HG03460 (cell line): ENCODE data around the gene KLF16.

Experiments used
- ATAC-seq: cut with Tn5 transposase; IDR thresholded peaks from one replicate; pipeline ENCODE4 v1.9.1; 2021; ENCODE audit not compliant: unreplicated experiment

Gene KLF16

GRCh38 chr19:1845125-1845515 lies 18.3 kb downstream of the KLF16 start:
- ATAC-seq, result no peak

DNA sequence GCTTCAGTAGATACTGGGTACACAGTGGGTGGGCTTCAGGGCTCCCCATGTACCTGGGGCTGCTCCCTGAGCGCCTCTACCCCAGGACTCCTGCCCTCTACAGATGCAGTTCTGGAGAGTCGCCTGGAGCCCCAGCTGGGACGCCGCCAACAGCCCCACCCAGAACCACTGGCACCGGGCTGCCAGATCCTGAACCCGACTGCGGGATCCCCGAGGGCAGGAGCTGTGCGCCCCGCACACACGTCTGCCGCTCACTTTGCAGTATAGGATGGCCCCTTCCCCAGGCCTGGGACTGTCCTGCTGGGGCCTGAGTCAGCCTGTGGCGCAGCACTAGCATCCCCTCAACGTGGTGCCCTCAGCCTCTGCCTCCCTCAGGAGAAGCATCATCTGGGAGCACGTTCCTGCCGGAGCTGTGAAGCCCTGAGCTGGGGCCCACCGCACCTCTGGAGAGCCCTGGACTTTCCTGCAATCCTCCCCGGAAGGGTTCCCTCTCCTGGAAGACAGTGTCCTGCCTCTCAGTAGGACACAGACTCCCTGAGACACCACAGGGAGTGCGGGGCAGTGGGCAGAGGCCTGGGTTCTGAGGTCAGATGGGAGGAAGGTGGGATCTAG lies 18.8 kb downstream of the KLF16 start:
- ATAC-seq, result no peak

- ATAC-seq, result no peak
Measured at GRCh38 chr19:1843646-1844394, 19.6 kb downstream of the KLF16 start.

- ATAC-seq, result no peak
Measured at GRCh38 chr19:1843116-1843515, 20.3 kb downstream of the KLF16 start.

- ATAC-seq, result no peak
Measured at GRCh38 chr19:1841209-1841924, 22.0 kb downstream of the KLF16 start.

- ATAC-seq, result no peak
Measured at GRCh38 chr19:1840541-1841115, 22.8 kb downstream of the KLF16 start.

- no peak for ATAC-seq
Measured at GRCh38 chr19:1839658-1840540, 23.5 kb downstream of the KLF16 start.

DNA sequence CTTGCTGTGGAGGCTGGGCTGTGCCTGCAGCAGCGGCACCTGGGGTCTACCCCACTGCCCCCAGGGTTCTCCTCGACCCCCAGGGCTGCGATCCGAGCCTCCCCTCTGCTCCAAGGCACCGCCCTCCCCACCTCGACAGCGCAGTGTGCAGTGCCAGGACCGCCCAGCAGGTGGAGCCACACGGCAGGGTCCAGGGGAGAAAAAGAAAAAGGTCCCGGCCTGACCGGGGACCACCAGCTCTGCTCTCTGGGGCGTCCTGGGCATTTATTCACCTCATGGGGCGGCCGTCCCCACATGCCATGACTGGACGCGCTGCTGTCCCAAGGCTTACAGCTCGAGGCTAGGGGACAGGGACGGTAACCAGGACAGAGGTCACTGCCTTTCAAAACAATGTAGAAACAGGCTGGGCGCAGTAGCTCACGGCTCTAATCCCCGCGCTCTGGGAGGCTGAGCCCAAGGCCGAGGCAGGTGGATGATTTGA lies 25.7 kb downstream of the KLF16 start:
- no peak for ATAC-seq

- no peak for ATAC-seq
Measured at GRCh38 chr19:1837222-1837565, 26.2 kb downstream of the KLF16 start.

GRCh38 chr19:1836458-1837221 lies 26.7 kb downstream of the KLF16 start:
- no peak for ATAC-seq

GRCh38 chr19:1833540-1833939 lies 29.8 kb downstream of the KLF16 start:
- ATAC-seq, result no peak

DNA sequence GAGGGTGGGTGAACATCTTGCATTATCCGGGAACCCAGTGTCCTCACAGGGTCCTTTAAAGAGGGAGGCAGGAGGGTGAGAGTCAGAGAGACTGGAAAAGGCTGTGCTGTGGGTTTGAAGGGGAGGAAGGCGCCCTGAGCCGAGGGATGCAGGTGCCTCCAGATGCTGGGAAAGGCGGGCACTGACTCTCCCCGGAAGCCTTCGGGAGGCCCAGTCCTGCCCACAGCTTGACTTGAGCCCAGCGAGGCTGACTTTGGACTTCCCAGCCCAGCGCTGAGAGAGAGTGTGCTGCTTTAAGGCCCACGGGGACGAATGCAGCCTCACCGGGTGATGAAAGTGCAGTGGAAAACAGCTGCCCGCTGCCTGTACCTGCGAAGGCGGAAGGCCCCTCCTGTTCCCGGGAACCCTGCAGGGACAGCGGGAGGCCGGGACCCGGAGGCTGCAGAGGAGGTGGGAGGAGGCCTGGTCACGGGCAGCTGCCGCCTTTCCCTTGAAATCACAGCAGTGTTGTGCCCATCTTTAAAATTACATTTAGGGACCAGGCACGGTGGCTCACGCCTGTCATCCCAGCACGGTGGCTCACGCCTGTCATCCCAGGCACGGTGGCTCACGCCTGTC lies 31.2 kb downstream of the KLF16 start:
- no peak for ATAC-seq

GRCh38 chr19:1830978-1831377 lies 32.4 kb downstream of the KLF16 start:
- no peak for ATAC-seq

DNA sequence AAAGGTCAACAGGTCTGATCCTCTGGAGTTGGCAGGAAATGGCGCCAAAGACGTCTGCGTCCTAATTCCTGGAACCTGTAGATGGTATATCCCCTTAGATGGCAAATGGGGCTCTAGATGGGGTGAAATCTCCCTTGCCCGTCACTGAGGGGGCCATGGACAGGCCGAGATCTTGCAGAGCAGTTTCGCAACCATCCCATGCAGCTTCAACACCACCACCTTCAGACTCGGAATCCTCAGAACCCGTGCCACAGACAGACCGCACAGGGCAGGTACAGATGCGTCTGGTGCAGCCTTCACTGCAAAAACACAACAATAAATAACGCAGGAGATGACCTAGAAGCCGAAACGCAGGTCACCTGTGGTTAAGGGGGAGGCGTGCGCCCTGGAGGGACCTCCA lies 32.8 kb downstream of the KLF16 start:
- no peak for ATAC-seq

DNA sequence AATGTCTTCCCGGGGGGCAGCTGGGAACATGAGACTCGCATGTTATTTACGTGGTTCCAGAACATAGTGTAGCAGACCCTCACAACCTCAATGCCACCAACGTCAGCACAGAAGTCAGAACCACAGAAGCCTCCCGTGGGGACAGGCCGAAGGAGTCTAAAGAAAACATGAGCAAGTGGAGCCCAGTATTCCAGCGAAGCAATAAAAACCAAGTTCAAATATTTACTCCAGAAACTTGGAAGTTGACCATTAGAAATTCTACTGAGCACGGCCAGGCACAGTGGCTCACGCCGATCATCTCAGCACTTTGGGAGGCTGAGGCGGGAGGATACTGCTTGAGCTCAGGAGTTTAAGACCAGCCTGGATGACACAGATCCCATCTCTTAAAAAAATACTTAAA lies 33.4 kb downstream of the KLF16 start:
- ATAC-seq, result no peak

- no peak for ATAC-seq
Measured at GRCh38 chr19:1828279-1829238, 34.8 kb downstream of the KLF16 start.

DNA sequence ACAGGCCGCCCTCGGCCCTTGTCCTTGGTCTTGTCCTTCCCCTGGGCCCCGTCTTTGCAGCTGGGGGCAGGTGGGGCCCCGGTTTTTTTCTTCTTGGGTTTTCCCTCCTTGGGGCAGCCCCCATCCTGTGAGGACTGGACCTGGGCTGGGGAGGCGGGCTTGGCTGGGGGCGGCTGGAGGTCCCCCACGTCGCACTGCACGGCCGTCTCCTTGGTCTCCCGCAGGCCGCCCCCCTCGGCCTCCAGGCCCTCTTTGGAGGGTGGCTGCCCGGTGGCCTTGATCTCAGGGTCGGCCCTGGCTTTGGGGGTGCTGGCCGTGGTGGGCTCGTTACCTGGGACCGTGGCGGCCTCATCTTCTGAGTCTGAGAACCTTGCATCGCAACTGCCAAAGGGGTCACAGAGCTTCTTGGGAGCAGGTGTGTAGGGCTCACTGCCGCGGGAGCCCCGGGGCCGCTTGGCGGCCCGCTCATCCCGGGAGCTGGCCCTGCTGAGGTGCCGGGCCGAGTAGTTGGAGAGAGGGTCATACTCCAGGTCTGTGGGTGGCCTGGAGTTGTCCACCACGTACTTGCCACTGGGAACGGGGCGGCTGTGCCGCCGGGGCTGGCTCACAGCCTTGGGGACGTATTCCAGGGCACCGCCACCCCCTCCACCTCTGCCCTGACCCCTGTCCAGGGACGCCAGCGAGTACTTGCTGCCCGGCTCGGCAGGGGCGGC lies 35.7 kb downstream of the KLF16 start:
- no peak for ATAC-seq
